Neural cell (in vitro differentiated cells): ENCODE measurements around the gene C2.

Source experiments
- CTCF ChIP-seq: fragments of 450-650 bp; IDR thresholded peaks from 2 replicates; pipeline ENCODE4 v1.5.1; 2014; ENCODE audit warnings: antibody characterized with exemption, mild to moderate bottlenecking, moderate library complexity; ENCODE audit not compliant: poor library complexity, severe bottlenecking
- EP300 ChIP-seq: fragments of 450-650 bp; conservative IDR thresholded peaks from 2 replicates; pipeline ENCODE4 v1.6.1; 2014; ENCODE audit warnings: antibody characterized with exemption, mild to moderate bottlenecking, moderate library complexity; ENCODE audit not compliant: poor library complexity, severe bottlenecking
- EZH2 ChIP-seq: fragments of 200-600, 300-800 bp; shearing (Covaris generic), sonication (generic); IDR thresholded peaks from 2 replicates; pipeline ENCODE4 v1.6.1; 2014; ENCODE audit warnings: antibody characterized with exemption, low read length, borderline replicate concordance, mild to moderate bottlenecking; ENCODE audit not compliant: insufficient read depth, poor library complexity, severe bottlenecking
- POLR2AphosphoS5 ChIP-seq: IDR thresholded peaks from 2 replicates; pipeline ENCODE4 v1.6.1; 2012
- RAD21 ChIP-seq: fragments of 450-650 bp; conservative IDR thresholded peaks from 2 replicates; pipeline ENCODE4 v1.6.1; 2014; ENCODE audit warnings: antibody characterized with exemption, mild to moderate bottlenecking, moderate library complexity
- REST ChIP-seq: IDR thresholded peaks from 2 replicates; pipeline ENCODE4 v1.6.1; 2012; ENCODE audit warnings: borderline replicate concordance
- SMC3 ChIP-seq: fragments of 450-650 bp; conservative IDR thresholded peaks from 2 replicates; pipeline ENCODE4 v1.6.1; 2014; ENCODE audit warnings: antibody characterized with exemption, mild to moderate bottlenecking, moderate library complexity; ENCODE audit not compliant: poor library complexity
- TAF1 ChIP-seq: IDR thresholded peaks from 2 replicates; pipeline ENCODE4 v1.6.1; 2012; ENCODE audit warnings: low read depth

- TF ChIP-seq CTCF (no peak), POLR2AphosphoS5 (no peak), EP300 (no peak), REST (no peak), EZH2 (no peak), TAF1 (no peak), SMC3 (no peak), RAD21 (no peak)
Observed at GRCh38 chr6:31883676-31884075, 43.8 kb upstream of the C2 start.
